Hepatocyte (in vitro differentiated cells): ENCODE data around the gene CCDC69. TPM values are rescaled to one million over a fixed set of nuclear protein-coding genes. Genes with fewer than 3 reads are reported as not detected.

ENCODE experiments used
- DNase-seq: peaks from one replicate; pipeline ENCODE4 v3.0.0-alpha.2; 2016; ENCODE audit warnings: low spot score
- H2AFZ ChIP-seq: fragments of 200-600 bp; sonication (generic); 2 replicates; pipeline ENCODE4 v1.6.0; 2016; ENCODE audit warnings: antibody characterized with exemption, mild to moderate bottlenecking
- H3K27ac ChIP-seq: fragments of 200-600 bp; sonication (generic); 2 replicates; pipeline ENCODE4 v1.5.1; 2016; ENCODE audit warnings: mild to moderate bottlenecking
- H3K27me3 ChIP-seq: fragments of 200-600 bp; sonication (generic); 2 replicates; pipeline ENCODE4 v1.6.1; 2016
- H3K36me3 ChIP-seq: fragments of 200-600 bp; sonication (generic); replicated peaks from 2 replicates; pipeline ENCODE4 v1.5.1; 2016; ENCODE audit warnings: low read depth; ENCODE audit not compliant: insufficient read depth
- H3K4me1 ChIP-seq: fragments of 200-600 bp; sonication (generic); 2 replicates; pipeline ENCODE4 v1.5.1; 2016; ENCODE audit warnings: mild to moderate bottlenecking, moderate library complexity; ENCODE audit not compliant: insufficient read depth
- H3K4me2 ChIP-seq: fragments of 200-600 bp; sonication (generic); 2 replicates; pipeline ENCODE4 v1.6.0; 2016
- H3K4me3 ChIP-seq: fragments of 200-600 bp; sonication (generic); 2 replicates; pipeline ENCODE4 v1.5.1; 2016; ENCODE audit warnings: mild to moderate bottlenecking
- H3K79me2 ChIP-seq: fragments of 200-600 bp; sonication (generic); 2 replicates; pipeline ENCODE4 v1.6.0; 2017; ENCODE audit warnings: mild to moderate bottlenecking
- H3K9me2 ChIP-seq: fragments of 200-600 bp; sonication (generic); replicated peaks from 2 replicates; pipeline ENCODE4 v1.6.0; 2017; ENCODE audit warnings: mild to moderate bottlenecking; ENCODE audit not compliant: insufficient read depth
- H3K9me3 ChIP-seq: fragments of 200-600 bp; sonication (generic); 2 replicates; pipeline ENCODE4 v1.5.1; 2016; ENCODE audit warnings: low read depth, mild to moderate bottlenecking
- H4K20me1 ChIP-seq: fragments of 200-600 bp; sonication (generic); 2 replicates; pipeline ENCODE4 v1.6.0; 2016; ENCODE audit warnings: mild to moderate bottlenecking; ENCODE audit not compliant: insufficient read depth, poor library complexity, severe bottlenecking
- CTCF ChIP-seq: fragments of 200-600 bp; sonication (generic); IDR thresholded peaks from 2 replicates; pipeline ENCODE4 v1.5.1; 2016; ENCODE audit warnings: antibody characterized with exemption, mild to moderate bottlenecking; ENCODE audit not compliant: poor library complexity
- EZH2 ChIP-seq: fragments of 200-600 bp; sonication (generic); IDR thresholded peaks from 2 replicates; pipeline ENCODE4 v1.6.1; 2016; ENCODE audit warnings: antibody characterized with exemption, mild to moderate bottlenecking, borderline replicate concordance
- EZH2phosphoT487 ChIP-seq: fragments of 200-600 bp; sonication (generic); IDR thresholded peaks from one replicate; pipeline ENCODE4 v1.6.1; 2018; ENCODE audit warnings: antibody characterized with exemption, mild to moderate bottlenecking, low read depth, moderate library complexity; ENCODE audit not compliant: unreplicated experiment, severe bottlenecking
- WGBS: methylation state at CpG from one replicate; pipeline ENCODE4 v1.1.6; 2016; ENCODE audit warnings: low lambda C conversion rate; ENCODE audit errors: missing lambda C conversion rate; 5-methylcytosine and 5-hydroxymethylcytosine counted together
- polyA plus RNA-seq: library from polyadenylated mRNA; unstranded; fragments of >200 nt; fragmentation: Nextera tagmentation; extraction: Ambion mirVana; gene quantifications from 2 replicates; pipeline ENCODE4 v1.2.1, GENCODE V29; 2016
- total RNA-seq: library from RNA; depleted of rRNA; stranded (reverse); fragments of >200 nt; gene quantifications from 2 replicates; pipeline ENCODE4 v1.2.3, GENCODE V29; 2014

CCDC69 gene
- total and polyA plus RNA-seq, 2 experiments from 2014 or later = 22.4 to 27.3 TPM

GRCh38 chr5:151208481-151208914 lies 15.4 kb downstream of the CCDC69 start:
- H4K20me1 ChIP-seq = no peaks in the 10 kb centered on the region
- 43% methylated on average over 5 of the region's 5 CpGs for WGBS
- TF ChIP-seq CTCF = no peak
- no peak for TF ChIP-seq EZH2phosphoT487
- TF ChIP-seq EZH2 = no peak
- H3K4me3 ChIP-seq = no peak overlapping the region
- H3K9me2 ChIP-seq = no peaks in the 10 kb centered on the region
- no peaks in the 10 kb centered on the region for H3K9me3 ChIP-seq
- H3K79me2 ChIP-seq = no peaks in the 10 kb centered on the region
- H2AFZ ChIP-seq = no peak overlapping the region
- no peaks in the 10 kb centered on the region for H3K36me3 ChIP-seq
- no peak overlapping the region for H3K4me2 ChIP-seq
- H3K27me3 ChIP-seq = no peaks in the 10 kb centered on the region
- no peaks in the 10 kb centered on the region for H3K4me1 ChIP-seq
- H3K27ac ChIP-seq = peak overlapping the region; percentile 38
- DNase-seq = no peak

GRCh38 chr5:151205411-151205810 lies 18.5 kb downstream of the CCDC69 start:
- no peak overlapping the region for H3K27ac ChIP-seq
- no peaks in the 10 kb centered on the region for H3K9me3 ChIP-seq
- H3K4me2 ChIP-seq = no peak overlapping the region
- TF ChIP-seq EZH2phosphoT487 (no peak), CTCF (no peak), EZH2 (no peak)
- H3K79me2 ChIP-seq = no peaks in the 10 kb centered on the region
- H3K36me3 ChIP-seq = no peaks in the 10 kb centered on the region
- 75% methylated on average over 10 of the region's 10 CpGs for WGBS
- H2AFZ ChIP-seq = no peak overlapping the region
- no peaks in the 10 kb centered on the region for H3K27me3 ChIP-seq
- H3K4me1 ChIP-seq = no peaks in the 10 kb centered on the region
- H3K9me2 ChIP-seq = no peaks in the 10 kb centered on the region
- no peaks in the 10 kb centered on the region for H4K20me1 ChIP-seq
- H3K4me3 ChIP-seq = no peak overlapping the region
- no peak for DNase-seq

- no peak for DNase-seq
- no peak overlapping the region for H3K27ac ChIP-seq
- 86% methylated on average over 5 of the region's 5 CpGs for WGBS
- H3K9me2 ChIP-seq = no peaks in the 10 kb centered on the region
- TF ChIP-seq EZH2phosphoT487 (no peak), EZH2 (no peak), CTCF (no peak)
- no peaks in the 10 kb centered on the region for H3K27me3 ChIP-seq
- no peaks in the 10 kb centered on the region for H3K9me3 ChIP-seq
- no peaks in the 10 kb centered on the region for H3K79me2 ChIP-seq
- no peak overlapping the region for H3K4me2 ChIP-seq
- H3K36me3 ChIP-seq = no peaks in the 10 kb centered on the region
- H3K4me1 ChIP-seq = no peaks in the 10 kb centered on the region
- no peak overlapping the region for H3K4me3 ChIP-seq
- H4K20me1 ChIP-seq = no peaks in the 10 kb centered on the region
- H2AFZ ChIP-seq = no peak overlapping the region
These were observed 19.8 kb downstream of the CCDC69 start for GRCh38 chr5:151204051-151204450.
